VCaP (cell line): ENCODE measurements around the gene FLYWCH2.

Experiments used
- H3K27ac ChIP-seq: fragments of 450-650 bp; 2 replicates; pipeline ENCODE4 v1.5.1; 2017
- TF ChIP-seq, protein P1 (sequence below): fragments of 450-650 bp; conservative IDR thresholded peaks from 2 replicates; pipeline ENCODE4 v1.5.1; 2017; ENCODE audit warnings: mild to moderate bottlenecking, moderate library complexity

Gene FLYWCH2

DNA sequence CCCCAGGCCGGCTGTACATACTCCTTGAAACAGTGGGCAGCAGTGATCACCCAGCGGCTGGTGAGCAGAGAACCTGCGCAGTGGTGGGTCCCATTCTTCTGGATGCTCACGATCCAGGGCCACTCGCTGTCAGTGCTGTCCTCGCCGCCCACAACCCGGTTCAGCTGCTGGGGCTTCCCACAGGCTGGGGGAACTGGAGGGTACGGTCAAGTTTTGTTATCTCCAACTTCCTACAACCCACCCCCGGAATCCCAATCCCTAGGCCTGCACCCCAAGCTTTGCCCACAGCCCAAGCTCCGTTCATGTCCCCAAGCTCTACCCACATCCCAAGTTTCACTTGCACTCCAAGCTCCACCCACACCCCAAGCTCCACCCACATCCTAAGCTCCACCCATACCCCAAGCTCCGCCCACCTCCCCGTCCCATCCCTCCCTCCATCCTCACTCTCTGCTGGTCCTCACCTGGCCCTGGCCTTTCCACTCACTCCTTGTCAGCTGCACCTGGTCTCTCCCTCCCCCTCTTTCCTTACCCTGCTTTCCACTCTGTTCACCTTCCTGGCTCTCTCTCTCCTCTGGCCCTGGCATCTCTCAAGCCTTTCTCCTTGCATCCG is 26.8 kb upstream of the FLYWCH2 start:
- TF ChIP-seq, protein P1, sequence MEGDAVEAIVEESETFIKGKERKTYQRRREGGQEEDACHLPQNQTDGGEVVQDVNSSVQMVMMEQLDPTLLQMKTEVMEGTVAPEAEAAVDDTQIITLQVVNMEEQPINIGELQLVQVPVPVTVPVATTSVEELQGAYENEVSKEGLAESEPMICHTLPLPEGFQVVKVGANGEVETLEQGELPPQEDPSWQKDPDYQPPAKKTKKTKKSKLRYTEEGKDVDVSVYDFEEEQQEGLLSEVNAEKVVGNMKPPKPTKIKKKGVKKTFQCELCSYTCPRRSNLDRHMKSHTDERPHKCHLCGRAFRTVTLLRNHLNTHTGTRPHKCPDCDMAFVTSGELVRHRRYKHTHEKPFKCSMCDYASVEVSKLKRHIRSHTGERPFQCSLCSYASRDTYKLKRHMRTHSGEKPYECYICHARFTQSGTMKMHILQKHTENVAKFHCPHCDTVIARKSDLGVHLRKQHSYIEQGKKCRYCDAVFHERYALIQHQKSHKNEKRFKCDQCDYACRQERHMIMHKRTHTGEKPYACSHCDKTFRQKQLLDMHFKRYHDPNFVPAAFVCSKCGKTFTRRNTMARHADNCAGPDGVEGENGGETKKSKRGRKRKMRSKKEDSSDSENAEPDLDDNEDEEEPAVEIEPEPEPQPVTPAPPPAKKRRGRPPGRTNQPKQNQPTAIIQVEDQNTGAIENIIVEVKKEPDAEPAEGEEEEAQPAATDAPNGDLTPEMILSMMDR, result no peak
- no peak overlapping the region for H3K27ac ChIP-seq

DNA sequence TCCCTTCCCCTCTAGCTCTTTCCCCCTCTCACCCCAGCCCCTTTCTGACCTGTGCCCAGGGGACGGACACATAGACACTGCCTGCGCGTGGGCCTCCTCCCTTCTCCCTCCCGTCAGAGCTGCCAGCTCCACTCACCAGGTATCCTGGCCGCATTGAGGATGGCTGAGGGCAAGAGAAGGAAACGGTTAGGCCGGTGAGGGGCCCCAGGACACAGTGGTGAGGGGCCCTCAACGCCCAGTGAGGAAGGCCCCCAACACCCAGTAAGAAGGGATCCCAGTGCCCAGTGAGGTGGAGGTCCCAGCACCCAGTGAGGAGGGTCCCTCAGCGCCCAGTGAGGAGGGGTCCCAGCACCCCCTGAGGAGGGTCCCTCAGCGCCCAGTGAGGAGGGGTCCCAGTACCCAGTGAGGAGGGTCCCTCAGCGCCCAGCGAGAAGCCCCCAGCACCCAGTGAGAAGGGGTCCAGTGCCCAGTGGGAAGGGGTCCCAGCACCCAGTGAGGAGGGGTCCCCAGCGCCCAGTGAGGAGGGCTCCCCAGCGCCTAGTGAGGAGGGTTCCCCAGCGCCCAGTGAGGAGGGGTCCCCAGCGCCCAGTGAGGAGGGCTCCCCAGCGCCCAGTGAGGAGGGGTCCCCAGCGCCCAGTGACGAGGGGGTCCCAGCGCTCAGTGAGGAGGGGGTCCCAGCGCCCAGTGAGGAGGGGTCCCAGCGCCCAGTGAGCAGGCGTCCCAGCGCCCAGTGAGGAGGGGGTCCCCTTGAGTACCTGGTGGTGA is 26.1 kb upstream of the FLYWCH2 start:
- H3K27ac ChIP-seq, result no peak overlapping the region
- TF ChIP-seq, protein P1, result no peak

DNA sequence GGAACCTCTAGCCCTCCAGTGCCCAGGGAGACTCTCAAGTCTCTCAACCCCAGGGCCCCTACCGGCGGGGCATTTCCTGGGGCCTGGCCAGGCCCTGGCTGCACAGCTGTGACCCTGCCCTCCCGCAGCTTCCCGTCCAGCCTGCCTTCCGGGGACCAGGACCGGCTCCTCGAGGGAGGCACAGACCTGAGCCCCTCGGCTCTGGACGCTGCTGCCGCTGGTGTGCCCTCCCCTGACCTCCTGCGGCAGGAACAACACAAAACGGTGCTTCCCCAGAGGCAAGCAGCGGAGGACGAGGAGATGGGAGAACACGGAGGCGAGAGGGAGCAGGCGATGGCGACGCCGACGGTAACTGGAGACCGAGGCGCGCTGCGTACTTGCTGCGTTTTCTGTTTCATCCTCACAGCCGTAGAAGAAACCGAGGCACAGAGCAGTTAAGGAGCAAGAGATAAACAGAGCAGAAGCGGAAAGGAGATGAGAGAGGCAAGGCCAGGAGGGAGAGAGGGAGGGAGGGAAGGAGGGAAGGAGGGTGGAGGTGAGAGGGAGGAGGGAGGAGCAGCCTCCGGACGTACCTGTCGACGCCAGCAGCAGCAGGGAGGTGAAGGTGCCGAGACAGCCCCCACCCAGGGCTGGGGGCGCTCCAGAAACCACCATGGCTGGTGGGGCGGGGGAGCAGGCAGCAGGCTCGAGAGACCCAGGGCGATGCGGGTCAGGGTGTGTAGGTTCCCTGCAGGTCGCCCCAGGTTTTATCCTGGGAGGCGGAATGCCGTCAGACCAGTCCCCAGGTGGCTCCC is 25.4 kb upstream of the FLYWCH2 start, which contains the start of gene PRSS22:
PRSS22 (minus strand) TSS at position 720 of the 794 bp plus-strand sequence; CDS start at position 654, 66 bp downstream.
- TF ChIP-seq, protein P1, result no peak
- peak within 1 kb of the TSS; percentile 60 for H3K27ac ChIP-seq

DNA sequence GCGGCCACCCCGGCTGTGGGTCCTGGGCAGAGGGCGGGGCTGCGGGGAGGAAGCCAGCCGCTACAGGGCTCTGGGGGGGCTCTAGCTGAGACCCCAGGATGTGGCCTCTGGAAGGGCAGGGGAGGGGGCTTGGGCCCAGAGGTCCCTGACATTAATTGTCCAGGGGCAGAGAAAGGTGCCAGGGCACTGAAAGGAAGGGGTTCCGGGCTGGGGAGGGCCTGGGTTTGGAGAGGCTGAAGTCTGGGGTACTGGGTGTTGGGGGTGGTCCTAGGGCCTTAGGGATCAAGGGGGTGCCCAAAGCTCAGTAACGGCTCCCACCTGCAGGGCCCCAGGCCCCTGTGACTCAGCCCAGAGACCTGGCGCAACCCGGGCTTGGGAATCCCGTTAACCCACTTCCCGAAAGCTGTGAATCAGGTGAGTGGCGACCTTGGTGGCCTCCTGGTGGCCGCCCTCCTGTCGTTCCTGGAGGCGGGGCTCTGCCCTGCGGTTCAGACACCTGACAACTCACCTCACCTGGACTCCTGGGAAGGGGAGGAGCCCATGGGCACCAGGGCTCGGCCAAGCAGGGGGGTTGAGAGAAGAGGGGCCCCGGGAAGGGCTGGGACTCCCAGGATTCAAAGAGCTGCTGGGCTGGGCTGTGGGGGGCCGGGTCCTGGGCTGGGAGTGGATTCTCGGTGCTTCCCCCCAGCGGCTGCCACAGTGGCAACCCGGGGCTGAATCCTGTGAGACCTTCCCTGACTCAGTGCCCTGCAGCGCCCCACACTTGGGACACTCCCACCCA is 24.6 kb upstream of the FLYWCH2 start:
- TF ChIP-seq, protein P1, result peak; percentile 30
- H3K27ac ChIP-seq, result peak overlapping the region; percentile 60

DNA sequence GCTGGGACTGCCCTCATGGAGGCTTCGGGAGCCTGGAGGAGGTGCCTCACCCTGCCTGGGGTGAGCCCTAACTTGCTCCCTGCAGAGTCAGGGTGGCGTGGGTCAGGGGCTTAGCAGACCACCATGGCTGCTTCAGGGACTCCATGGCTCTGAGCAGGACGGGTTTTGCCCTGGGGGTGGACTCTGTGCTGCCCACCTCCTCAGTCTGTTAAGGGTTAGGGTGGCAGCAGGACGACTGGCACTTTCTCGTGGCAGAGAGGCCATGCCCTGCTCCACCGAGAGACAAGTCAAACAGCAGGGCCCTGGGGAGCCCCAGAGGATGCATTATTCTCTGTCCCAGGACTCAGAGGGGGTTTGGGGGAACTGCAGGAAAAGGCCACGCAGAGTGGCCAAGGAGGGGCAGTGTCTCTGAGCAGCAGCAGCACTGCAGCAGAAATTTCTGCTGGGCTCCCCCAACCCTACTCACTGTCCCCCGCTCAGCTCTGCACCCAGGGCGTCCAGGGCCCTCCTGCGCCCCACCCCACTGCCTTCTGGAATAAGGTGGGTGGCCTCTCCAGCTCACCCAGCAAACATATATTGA is 23.2 kb upstream of the FLYWCH2 start:
- no peak overlapping the region for H3K27ac ChIP-seq
- TF ChIP-seq, protein P1, result no peak

DNA sequence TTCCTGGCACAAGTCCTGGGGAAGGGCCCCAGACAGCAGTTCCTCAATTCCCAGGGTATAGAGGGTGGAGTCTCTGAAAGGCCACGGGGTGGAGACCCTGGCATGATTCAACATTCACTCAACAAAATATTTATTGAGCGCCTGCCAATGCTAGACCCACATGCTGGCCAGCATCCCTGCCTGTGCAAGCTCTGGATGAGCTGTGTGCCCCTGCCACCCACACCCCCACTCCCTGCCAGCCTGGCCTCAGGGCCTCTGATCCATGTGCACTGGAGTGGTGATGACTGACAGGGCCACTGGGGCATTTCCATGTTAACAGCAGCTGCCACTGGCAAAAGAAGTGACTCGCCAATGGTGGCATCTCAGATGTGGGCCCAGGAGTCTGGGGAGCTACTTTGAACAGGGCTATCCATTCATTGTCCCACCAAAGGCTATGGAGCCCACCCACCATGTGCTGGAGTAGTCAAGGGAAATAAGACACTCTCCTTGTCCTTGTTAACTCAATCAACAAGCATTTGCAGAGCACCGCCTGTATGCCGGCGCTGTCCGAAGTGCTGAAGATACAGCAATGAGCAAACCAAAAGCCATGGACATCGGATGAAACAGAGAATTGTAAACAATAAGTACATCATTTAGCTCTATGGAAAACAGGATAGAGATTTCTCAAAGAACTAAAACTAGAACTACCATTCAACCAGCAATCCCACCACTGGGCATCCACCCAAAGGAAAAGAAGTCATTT is 22.0 kb upstream of the FLYWCH2 start:
- TF ChIP-seq, protein P1, result no peak
- H3K27ac ChIP-seq, result no peak overlapping the region
